Measurements from ENCODE around the gene CECR2.

GRCh38 chr22:17548756-17549035 is 179.4 kb downstream of the CECR2 start:
- TF ChIP-seq REST (IDR thresholded peaks at IDR 0.05; ENCODE audit: insufficient replicate concordance, low read depth) (no peak), CTCF (IDR thresholded peaks at IDR 0.05; ENCODE audit: insufficient read depth, low read length) (no peak)
